Activated T-helper 2 cell treated with anti-CD3 and anti-CD28 coated beads, Interferon-gamma antibody, Interleukin-2, Interleukin-4, amounts not matched to agents 10 μg/mL and 5 μg/mL and 100 μg/mL, durations not matched to agents 14 hours and 24 hours and 36 hours (primary cell): ENCODE data around the gene MBNL1. TPM values are rescaled to one million over a fixed set of nuclear protein-coding genes. Genes with fewer than 3 reads are reported as not detected.

ENCODE experiments used
- DNase-seq: peaks from one replicate; pipeline ENCODE4 v3.0.0; 2021; ENCODE audit warnings: low spot score
- H3K27ac Mint-ChIP-seq: one replicate; pipeline ENCODE4 v1.8.0; 2021; ENCODE audit warnings: mixed read lengths
- H3K27me3 Mint-ChIP-seq: one replicate; pipeline ENCODE4 v1.8.0; 2021; ENCODE audit warnings: low read depth, mixed read lengths
- H3K36me3 Mint-ChIP-seq: one replicate; pipeline ENCODE4 v1.8.0; 2021; ENCODE audit warnings: low read depth, mixed read lengths
- H3K4me1 Mint-ChIP-seq: one replicate; pipeline ENCODE4 v1.8.0; 2021; ENCODE audit warnings: low read depth, mixed read lengths
- H3K4me3 Mint-ChIP-seq: one replicate; pipeline ENCODE4 v1.8.0; 2021; ENCODE audit warnings: low read depth, mild to moderate bottlenecking, moderate library complexity, mixed read lengths
- H3K9me3 Mint-ChIP-seq: one replicate; pipeline ENCODE4 v1.8.0; 2021; ENCODE audit warnings: mixed read lengths
- intact Hi-C: fragments of 100-400 bp; cut with micrococcal nuclease; formaldehyde crosslinking; loops from one replicate; pipeline ENCODE4 v1.15.1; 2023
- total RNA-seq: library from RNA; stranded (reverse); gene quantifications from 2 replicates; pipeline ENCODE4 v1.2.3, GENCODE V29; 2022

Gene MBNL1
- total RNA-seq, 1 donor from 2014 or later: 230 TPM

DNA sequence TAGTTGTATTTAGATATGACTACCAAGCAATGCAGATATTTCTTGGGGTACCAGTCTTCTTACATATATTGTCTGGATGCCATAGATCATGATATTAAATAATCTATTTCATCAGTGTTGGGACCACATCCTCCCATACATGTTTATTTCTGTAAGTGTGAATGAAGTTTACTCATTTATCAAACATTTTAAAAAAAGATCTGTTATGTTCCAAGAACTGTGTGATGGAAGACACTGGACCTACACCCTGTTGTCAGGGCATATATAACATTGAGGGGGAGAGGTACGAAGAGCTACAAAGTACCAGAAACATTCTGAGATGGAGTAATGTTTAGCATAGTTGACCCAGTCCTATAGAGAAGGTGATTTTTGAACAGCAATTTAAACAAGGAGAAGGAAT, 26.6 kb downstream of the MBNL1 start:
- Mint-ChIP-seq H3K4me3 (peak overlapping the region; percentile 13), H3K36me3 (peaks cover 43% of the 10 kb centered on the region), H3K9me3 (no peaks in the 10 kb centered on the region), H3K4me1 (peaks cover 70% of the 10 kb centered on the region), H3K27ac (peak overlapping the region; percentile 61), H3K27me3 (no peaks in the 10 kb centered on the region)
- no peak for DNase-seq
- intact Hi-C loops: no loop called here

DNA sequence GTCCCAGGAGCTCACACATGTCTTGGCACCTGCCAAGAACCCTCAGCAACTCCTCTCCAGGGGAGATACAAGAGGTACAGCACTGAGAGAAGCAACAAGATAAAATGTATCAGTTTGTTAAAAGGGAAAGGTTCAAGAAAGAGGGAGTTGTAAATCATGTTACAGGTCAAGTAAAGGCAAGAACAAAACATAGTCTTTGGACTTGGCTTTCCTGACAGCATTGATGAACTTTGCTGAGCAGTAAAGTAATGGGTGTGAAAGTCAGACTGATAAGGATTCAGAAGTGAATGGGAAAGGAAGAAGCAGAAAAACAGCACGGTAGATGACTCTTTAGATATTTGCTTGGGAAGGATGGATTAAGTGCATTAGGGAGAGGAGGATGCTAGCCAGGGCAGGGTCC, 27.1 kb downstream of the MBNL1 start:
- peaks cover 69% of the 10 kb centered on the region for H3K4me1 Mint-ChIP-seq
- intact Hi-C loops: no loop called here

DNA sequence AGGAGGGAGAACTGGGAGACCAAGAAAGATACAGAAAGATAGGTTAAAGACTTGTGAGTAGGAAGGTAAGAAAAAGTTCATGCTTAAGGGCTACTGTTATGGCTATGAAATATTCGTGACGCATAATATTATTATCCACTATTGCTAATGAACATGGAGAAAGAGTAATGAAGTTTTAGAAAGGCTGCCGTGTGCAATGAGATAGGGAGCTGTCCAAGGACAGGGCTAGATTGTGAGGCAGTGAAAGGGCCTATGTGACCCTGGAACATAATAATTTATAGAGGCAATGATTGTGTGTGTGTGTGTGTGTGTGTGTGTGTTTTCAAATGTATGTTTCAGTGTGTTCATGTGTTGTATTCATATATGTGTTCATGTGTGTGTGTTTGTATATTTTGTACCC, 27.7 kb downstream of the MBNL1 start:
- Mint-ChIP-seq H3K4me3 (no peak overlapping the region), H3K27me3 (no peaks in the 10 kb centered on the region), H3K36me3 (peaks cover 46% of the 10 kb centered on the region), H3K27ac (peak overlapping the region; percentile 61), H3K4me1 (peaks cover 69% of the 10 kb centered on the region), H3K9me3 (no peaks in the 10 kb centered on the region)
- intact Hi-C loops: no loop called here
- DNase-seq: no peak

More for the DNA sequence above, 27.1 kb downstream of the MBNL1 start:
- peak overlapping the region; percentile 61 for H3K27ac Mint-ChIP-seq
- H3K36me3 Mint-ChIP-seq: peaks cover 45% of the 10 kb centered on the region
- no peaks in the 10 kb centered on the region for H3K27me3 Mint-ChIP-seq
- H3K4me3 Mint-ChIP-seq: peak overlapping the region; percentile 13
- DNase-seq: no peak
- no peaks in the 10 kb centered on the region for H3K9me3 Mint-ChIP-seq

DNA sequence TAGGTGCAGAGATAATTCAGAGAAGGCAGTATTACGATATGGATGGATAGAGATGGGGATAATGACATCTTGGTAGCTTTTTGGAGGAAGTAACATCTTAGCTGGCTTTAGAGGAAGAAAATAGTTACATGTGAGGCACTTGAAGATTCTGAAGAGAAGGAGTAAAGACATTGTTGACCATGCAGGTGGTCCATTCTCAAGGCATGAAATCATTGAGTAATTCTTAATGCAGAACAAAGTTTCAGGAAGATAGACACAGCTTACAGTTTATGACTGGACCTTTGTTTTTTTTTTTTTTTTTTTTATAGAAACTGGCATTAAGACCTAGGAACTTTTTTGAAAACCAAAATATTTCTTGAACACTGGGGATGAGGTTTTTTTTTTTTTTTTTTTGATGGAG, 28.2 kb downstream of the MBNL1 start:
- peaks cover 44% of the 10 kb centered on the region for H3K36me3 Mint-ChIP-seq
- no peaks in the 10 kb centered on the region for H3K9me3 Mint-ChIP-seq
- H3K4me1 Mint-ChIP-seq: peaks cover 68% of the 10 kb centered on the region
- intact Hi-C loops: no loop called here
- H3K4me3 Mint-ChIP-seq: no peak overlapping the region
- H3K27me3 Mint-ChIP-seq: no peaks in the 10 kb centered on the region
- H3K27ac Mint-ChIP-seq: peak overlapping the region; percentile 40
- no peak for DNase-seq

DNA sequence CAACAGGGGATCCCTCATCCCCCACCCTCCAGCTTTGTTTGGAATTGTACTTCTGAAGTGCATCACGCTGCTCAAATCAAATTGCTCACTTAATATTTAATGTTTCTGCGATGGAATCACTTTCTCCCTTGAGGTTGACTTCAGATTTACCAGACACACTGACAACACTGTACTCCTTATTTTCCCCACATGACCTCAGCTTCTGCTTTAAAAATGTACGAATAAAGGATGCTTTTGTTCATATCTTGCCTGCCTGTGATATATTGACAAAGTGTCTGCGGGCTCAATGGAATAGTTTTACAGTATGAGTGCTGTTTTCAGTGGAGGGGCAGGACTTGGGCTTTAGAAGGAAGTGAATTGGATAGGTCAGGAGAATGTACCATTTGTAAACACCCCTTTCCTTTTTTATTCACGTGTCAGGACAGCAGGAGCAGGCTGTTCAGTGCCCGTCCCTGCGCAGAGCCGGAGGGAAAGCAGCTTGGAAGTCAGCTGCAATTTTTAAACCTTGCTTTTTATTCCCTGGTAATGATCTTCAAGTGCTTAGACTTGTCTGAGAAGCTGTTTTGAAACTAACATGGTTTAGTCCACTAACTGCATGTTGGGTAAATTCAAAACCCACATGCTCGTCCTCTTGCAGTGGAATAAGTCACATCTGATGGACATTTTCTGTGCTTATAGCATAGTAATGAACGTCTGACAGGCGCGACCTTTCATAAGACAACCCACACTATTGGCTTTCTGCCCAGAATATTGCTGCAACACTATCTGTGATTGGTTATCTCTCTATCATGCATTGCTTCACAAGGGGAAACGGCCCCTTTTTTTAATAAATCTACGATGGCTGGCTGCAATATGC, 29.9 kb downstream of the MBNL1 start:
- no peaks in the 10 kb centered on the region for H3K27me3 Mint-ChIP-seq
- peak overlapping the region; percentile 78 for H3K4me3 Mint-ChIP-seq
- peaks cover 66% of the 10 kb centered on the region for H3K4me1 Mint-ChIP-seq
- no peaks in the 10 kb centered on the region for H3K9me3 Mint-ChIP-seq
- H3K36me3 Mint-ChIP-seq: peaks cover 49% of the 10 kb centered on the region
- intact Hi-C loops: loop anchor here (1.0 to 2.0 kb wide), 3 partner anchors 13 to 29 kb away; no protein-coding TSS in a partner anchor
- DNase-seq: peak; percentile 47
- H3K27ac Mint-ChIP-seq: peak overlapping the region; percentile 97

DNA sequence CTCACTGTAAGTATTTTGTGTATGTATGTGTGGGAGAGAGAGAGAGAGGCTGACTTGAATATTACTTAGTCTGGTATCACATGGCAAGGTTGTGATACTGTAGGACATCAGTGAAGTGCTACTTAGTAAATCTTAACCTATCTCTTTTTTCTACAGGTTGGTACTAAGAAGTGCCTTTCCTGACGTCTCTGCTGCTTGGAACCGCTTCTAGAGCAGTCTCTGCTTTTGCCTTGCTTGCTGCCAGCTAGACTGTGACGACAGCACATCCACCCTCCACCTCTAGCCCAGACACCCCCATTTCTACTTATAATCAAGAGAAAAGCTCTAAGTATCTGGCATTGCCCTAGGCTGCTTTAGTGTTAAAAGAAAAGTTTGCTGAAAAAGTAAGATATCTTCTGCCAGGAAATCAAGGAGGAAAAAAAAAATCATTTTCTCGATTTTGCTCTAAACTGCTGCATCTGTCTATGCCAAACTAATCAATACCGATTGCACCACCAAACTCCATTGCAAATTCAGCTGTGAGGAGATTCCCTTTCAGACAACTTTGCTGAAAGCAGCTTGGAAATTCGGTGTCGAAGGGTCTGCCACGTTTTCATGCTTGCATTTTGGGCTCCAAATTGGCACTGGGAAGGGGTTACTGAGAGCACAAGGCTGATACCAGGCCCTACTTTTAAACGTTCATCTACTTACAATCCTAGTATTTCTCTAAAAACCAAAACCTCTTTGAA, 30.7 kb downstream of the MBNL1 start:
- Mint-ChIP-seq H3K4me3 (peak overlapping the region; percentile 78), H3K4me1 (peaks cover 70% of the 10 kb centered on the region), H3K27me3 (no peaks in the 10 kb centered on the region), H3K9me3 (no peaks in the 10 kb centered on the region), H3K27ac (peak overlapping the region; percentile 97), H3K36me3 (peaks cover 49% of the 10 kb centered on the region)
- DNase-seq: no peak
- intact Hi-C loops: loop anchor here (1.0 to 2.0 kb wide), 2 partner anchors 23 to 30 kb away; no protein-coding TSS in a partner anchor

DNA sequence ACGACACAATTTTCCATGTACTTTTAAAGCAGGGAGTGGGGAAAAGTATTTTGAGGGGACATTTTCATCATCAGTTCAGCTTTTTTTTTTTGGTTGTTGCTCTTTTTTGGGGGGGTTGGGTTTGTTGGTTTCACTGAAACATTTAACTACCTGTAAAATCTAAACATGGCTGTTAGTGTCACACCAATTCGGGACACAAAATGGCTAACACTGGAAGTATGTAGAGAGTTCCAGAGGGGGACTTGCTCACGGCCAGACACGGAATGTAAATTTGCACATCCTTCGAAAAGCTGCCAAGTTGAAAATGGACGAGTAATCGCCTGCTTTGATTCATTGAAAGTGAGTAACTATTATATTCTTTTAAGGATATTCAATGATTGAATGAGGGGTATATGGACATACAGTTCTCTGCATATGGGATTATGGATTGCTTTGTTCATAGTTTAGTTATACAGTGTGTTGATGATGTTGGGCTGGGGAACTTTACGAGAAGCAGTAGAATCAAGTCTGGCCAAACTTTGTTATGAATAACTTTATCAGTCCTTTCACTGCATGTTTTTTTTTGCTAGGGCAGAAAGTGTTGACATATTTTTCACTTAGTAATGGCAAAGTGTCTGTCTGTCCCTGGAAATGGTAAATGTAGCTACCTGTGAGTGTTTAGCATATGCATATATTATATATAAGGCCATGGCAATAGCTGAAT, 31.5 kb downstream of the MBNL1 start:
- intact Hi-C loops: no loop called here

DNA sequence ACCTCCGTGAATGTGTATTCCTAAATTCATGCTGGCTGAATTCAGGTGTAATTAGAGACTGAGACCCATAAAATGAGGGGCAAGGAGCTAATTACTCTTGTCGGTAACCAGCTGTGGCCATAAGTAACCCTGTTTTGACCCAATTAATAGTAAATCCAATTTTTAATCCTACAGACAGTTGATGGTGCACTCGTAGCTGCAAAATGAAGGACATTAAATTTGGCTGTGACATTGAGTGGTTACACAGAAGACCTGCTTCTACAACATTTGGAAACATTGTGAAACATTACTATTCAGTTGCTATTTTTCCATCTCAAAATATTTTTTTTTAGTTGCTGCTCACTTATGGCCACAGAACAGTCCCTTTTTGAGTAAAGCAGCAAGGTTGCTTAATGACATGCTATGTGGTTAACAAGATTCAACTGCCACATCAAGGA, 33.0 kb downstream of the MBNL1 start:
- intact Hi-C loops: loop anchor here (1.0 to 2.0 kb wide), 2 partner anchors 29 to 43 kb away; no protein-coding TSS in a partner anchor
- DNase-seq: no peak

More for the DNA sequence above, 31.5 kb downstream of the MBNL1 start:
- Mint-ChIP-seq H3K4me1 (peaks cover 74% of the 10 kb centered on the region), H3K27me3 (no peaks in the 10 kb centered on the region), H3K9me3 (no peaks in the 10 kb centered on the region), H3K36me3 (peaks cover 49% of the 10 kb centered on the region), H3K27ac (peak overlapping the region; percentile 97), H3K4me3 (peak overlapping the region; percentile 78)
- DNase-seq: no peak

DNA sequence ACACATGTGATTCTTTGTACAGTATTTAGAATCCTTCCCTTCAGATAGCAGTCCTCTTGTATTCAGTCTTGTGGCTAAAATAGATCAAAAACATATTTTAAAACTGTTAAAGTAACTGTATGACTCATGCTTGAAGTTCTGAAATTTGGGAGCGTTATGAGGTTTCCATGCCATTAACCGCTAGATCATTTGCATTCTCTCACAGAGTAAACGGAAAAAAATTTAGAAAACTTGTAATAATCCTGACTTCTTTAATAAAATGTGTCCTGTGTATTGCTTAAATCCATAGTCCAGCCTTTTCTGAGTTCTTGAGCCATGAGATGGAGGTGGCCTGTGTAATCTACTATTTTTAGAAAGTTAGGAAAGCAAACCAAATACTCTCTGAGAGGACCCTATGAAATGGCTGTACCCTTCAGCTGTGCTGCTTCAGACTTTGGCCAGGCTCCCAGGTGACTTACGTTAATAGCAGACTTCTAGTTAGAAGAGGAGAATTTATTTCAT, 33.8 kb downstream of the MBNL1 start:
- no peak for DNase-seq
- Mint-ChIP-seq H3K36me3 (peaks cover 51% of the 10 kb centered on the region), H3K27me3 (no peaks in the 10 kb centered on the region), H3K4me3 (peak overlapping the region; percentile 49), H3K9me3 (no peaks in the 10 kb centered on the region), H3K27ac (peak overlapping the region; percentile 72), H3K4me1 (peaks cover 68% of the 10 kb centered on the region)
- intact Hi-C loops: loop anchor here (1.0 to 2.0 kb wide), 2 partner anchors 28 to 44 kb away; no protein-coding TSS in a partner anchor

More for the DNA sequence above, 33.0 kb downstream of the MBNL1 start:
- Mint-ChIP-seq H3K9me3 (no peaks in the 10 kb centered on the region), H3K27me3 (no peaks in the 10 kb centered on the region), H3K4me3 (peak overlapping the region; percentile 65), H3K36me3 (peaks cover 50% of the 10 kb centered on the region), H3K27ac (peak overlapping the region; percentile 81), H3K4me1 (peaks cover 68% of the 10 kb centered on the region)

DNA sequence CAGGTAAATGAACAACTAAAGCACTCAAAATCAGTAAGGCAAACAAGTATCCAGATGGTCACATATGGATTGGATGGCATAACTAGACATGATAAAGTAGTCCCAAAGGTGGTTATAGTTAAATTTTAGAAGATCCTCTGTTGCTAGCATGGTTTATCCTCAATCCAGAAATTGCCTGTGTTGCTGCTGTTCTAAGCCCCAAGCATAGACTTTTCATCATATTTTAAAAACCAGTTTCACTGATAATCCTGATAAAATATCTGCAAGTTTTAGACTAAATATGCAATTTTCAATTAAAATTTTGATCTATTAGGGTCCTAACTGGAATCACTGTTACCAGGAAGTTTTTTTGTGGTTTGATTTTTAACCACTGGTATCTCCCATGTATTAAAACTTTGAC, 35.4 kb downstream of the MBNL1 start:
- intact Hi-C loops: no loop called here
- no peaks in the 10 kb centered on the region for H3K27me3 Mint-ChIP-seq
- DNase-seq: no peak
- H3K4me1 Mint-ChIP-seq: peaks cover 69% of the 10 kb centered on the region
- peaks cover 56% of the 10 kb centered on the region for H3K36me3 Mint-ChIP-seq
- H3K9me3 Mint-ChIP-seq: no peaks in the 10 kb centered on the region
- H3K27ac Mint-ChIP-seq: no peak overlapping the region
- H3K4me3 Mint-ChIP-seq: no peak overlapping the region

DNA sequence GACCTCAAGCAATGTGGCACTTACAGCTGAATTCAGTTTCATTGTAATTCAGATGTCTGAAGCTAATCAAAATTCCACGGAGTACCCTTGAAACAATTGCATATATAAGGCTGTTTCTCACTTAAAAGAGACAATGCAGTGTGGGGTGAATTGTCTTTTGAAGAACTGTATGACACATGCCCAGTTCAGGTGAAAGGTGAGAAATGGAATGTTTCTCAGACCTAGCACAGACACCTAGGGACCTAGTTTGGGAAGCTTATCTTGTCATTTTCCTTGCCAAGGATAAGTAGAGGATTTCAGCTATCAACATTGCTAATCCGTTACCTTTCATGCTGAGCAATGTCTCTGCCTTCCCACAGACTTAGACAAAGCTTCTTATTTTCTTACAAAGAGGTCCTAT, 36.3 kb downstream of the MBNL1 start:
- intact Hi-C loops: no loop called here
- no peak for DNase-seq
- no peak overlapping the region for H3K4me3 Mint-ChIP-seq
- peaks cover 68% of the 10 kb centered on the region for H3K4me1 Mint-ChIP-seq
- H3K27me3 Mint-ChIP-seq: no peaks in the 10 kb centered on the region
- peaks cover 49% of the 10 kb centered on the region for H3K36me3 Mint-ChIP-seq
- peak overlapping the region; percentile 16 for H3K27ac Mint-ChIP-seq
- H3K9me3 Mint-ChIP-seq: no peaks in the 10 kb centered on the region

DNA sequence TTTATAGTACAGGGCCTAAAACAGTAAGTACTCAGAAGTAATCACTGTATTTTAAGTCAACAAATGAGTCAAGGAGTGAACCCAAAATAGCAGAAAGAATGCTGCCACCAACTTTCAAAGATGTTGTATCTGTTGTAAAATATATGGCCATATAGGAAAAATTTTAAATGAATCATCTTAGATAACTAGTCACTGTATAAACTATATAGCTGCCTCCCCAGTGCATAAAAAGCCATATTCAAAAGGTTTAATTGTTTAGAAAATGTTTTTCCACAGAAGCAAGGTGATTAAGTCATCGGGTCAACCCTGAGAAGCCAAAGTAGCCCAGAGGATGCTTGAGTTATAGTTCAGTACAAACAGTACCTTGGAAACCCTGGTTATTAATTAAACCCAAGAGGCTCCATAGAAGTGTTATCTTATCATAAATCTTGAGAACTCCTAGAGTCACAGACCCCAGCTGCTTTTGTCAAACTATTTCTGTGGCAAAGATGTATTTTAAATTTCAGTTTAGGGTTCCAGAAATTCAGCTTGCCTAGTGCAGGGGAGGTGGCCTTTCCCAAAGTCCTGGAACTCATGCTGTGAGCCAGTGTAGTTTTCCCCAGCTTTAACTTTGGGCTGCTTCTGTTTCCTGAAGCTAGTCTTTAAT, 39.2 kb downstream of the MBNL1 start:
- Mint-ChIP-seq H3K9me3 (no peaks in the 10 kb centered on the region), H3K4me1 (peaks cover 51% of the 10 kb centered on the region), H3K4me3 (no peak overlapping the region), H3K27me3 (no peaks in the 10 kb centered on the region), H3K36me3 (peaks cover 41% of the 10 kb centered on the region), H3K27ac (peak overlapping the region; percentile 18)
- intact Hi-C loops: no loop called here
- DNase-seq: no peak
